Measurements from ENCODE around the gene JMJD4.
"Not testable (repeated sequence)": the region's sequence is repeated elsewhere in the genome, so short reads cannot be mapped to it uniquely, and the experiment has no call there.

Gene JMJD4

GRCh38 chr1:227731696-227732585 lies 3.2 kb downstream of the JMJD4 start:
- DNase-seq (ENCODE audit: low read depth in 2 of 2), result no peak

GRCh38 chr1:227731241-227731677 lies 3.8 kb downstream of the JMJD4 start:
- DNase-seq (ENCODE audit: low read depth in 2 of 2), result no peak

- no peak for DNase-seq (ENCODE audit: low read depth in 2 of 2)
Observed at GRCh38 chr1:227730630-227731151, 4.4 kb downstream of the JMJD4 start.

- peak in 1 of 2 donors; percentile 40 for DNase-seq (ENCODE audit: low read depth in 2 of 2)
Observed at GRCh38 chr1:227729881-227730629, 5.0 kb downstream of the JMJD4 start.

GRCh38 chr1:227729144-227729880 lies 5.8 kb downstream of the JMJD4 start:
- DNase-seq (ENCODE audit: low read depth in 2 of 2), result no peak

- DNase-seq (ENCODE audit: low read depth in 2 of 2), result no peak
Observed at GRCh38 chr1:227728892-227729143, 6.3 kb downstream of the JMJD4 start.

GRCh38 chr1:227728059-227728891 lies 6.8 kb downstream of the JMJD4 start:
- DNase-seq (ENCODE audit: low read depth in 2 of 2), result peak; percentile 53 to 77

- no peak for DNase-seq (ENCODE audit: low read depth in 2 of 2)
Observed at GRCh38 chr1:227726924-227727599, 8.0 kb downstream of the JMJD4 start.

GRCh38 chr1:227726318-227726717 lies 8.8 kb downstream of the JMJD4 start:
- DNase-seq (ENCODE audit: low read depth in 2 of 2), result no peak

GRCh38 chr1:227725046-227725445 lies 10.1 kb downstream of the JMJD4 start:
- DNase-seq (ENCODE audit: low read depth in 2 of 2), result no peak

GRCh38 chr1:227723474-227723873 lies 11.6 kb downstream of the JMJD4 start:
- no peak for DNase-seq (ENCODE audit: low read depth in 2 of 2)

GRCh38 chr1:227718932-227719331 lies 16.2 kb downstream of the JMJD4 start:
- no peak for DNase-seq (ENCODE audit: low read depth in 2 of 2)

- DNase-seq (ENCODE audit: low read depth in 2 of 2), result no peak
Observed at GRCh38 chr1:227712648-227713047, 22.5 kb downstream of the JMJD4 start.

- DNase-seq (ENCODE audit: low read depth in 2 of 2), result not testable (repeated sequence)
Observed at GRCh38 chr1:227710474-227710873, 24.6 kb downstream of the JMJD4 start.

- no peak for DNase-seq (ENCODE audit: low read depth in 2 of 2)
Observed at GRCh38 chr1:227709451-227709850, 25.7 kb downstream of the JMJD4 start.

- no peak for DNase-seq (ENCODE audit: low read depth in 2 of 2)
Observed at GRCh38 chr1:227707846-227708245, 27.3 kb downstream of the JMJD4 start.

GRCh38 chr1:227701631-227702030 lies 33.5 kb downstream of the JMJD4 start:
- DNase-seq (ENCODE audit: low read depth in 2 of 2), result not testable (repeated sequence)

- DNase-seq (ENCODE audit: low read depth in 2 of 2), result no peak
Observed at GRCh38 chr1:227697321-227697864, 37.7 kb downstream of the JMJD4 start.

GRCh38 chr1:227685807-227686206 lies 49.3 kb downstream of the JMJD4 start:
- no peak for DNase-seq (ENCODE audit: low read depth in 2 of 2)
